Measurements from ENCODE around the gene CNOT8.
"Not testable (repeated sequence)": the region's sequence is repeated elsewhere in the genome, so short reads cannot be mapped to it uniquely, and the experiment has no call there.

The CNOT8 gene

DNA sequence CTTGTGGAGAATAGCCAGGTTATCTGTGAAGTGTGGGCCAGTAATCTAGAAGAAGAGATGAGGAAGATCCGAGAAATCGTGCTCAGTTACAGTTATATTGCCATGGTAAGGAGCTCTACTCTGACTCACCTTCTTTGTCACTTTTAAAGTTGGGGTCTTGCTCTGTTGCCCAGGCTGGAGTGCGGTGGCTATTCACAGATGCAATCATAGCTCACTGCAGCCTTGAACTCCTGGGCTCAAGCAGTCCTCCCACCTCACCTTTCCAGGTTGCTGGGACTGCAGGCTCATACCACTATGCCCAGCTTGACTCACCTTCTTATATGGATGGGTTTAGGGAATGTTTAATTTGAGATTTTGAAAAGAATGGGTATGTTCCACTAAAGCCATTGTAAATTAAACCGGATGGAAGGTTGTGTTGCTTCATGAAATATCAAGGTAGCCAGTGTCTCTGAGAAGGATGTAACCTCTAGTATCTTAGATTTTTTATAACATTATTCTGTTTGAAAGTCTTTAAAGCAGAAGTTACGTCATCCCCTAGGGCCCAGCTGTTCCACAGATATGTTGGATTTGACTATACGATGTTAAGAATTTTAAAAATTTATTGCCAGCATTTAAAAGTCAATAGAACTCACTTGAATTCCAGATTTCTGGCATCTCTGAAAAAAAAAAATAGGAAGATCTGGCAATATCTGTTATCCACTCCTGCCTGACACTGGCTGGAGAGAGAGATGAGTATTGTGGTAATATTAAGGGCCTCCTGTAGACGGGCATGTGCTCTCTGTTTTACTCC, 5.1 kb downstream of the CNOT8 start:
- DNase-seq (ENCODE audit: low read depth in 2 of 2) = no peak

GRCh38 chr5:154865466-154866184, 7.2 kb downstream of the CNOT8 start:
- DNase-seq (ENCODE audit: low read depth in 2 of 2) = no peak

GRCh38 chr5:154866841-154867240, 8.4 kb downstream of the CNOT8 start:
- no peak for DNase-seq (ENCODE audit: low read depth in 2 of 2)

GRCh38 chr5:154868702-154869101, 10.3 kb downstream of the CNOT8 start:
- no peak for DNase-seq (ENCODE audit: low read depth in 2 of 2)

GRCh38 chr5:154871734-154872133, 13.3 kb downstream of the CNOT8 start:
- no peak for DNase-seq (ENCODE audit: low read depth in 2 of 2)

GRCh38 chr5:154873791-154874331, 15.4 kb downstream of the CNOT8 start:
- no peak for DNase-seq (ENCODE audit: low read depth in 2 of 2)

DNA sequence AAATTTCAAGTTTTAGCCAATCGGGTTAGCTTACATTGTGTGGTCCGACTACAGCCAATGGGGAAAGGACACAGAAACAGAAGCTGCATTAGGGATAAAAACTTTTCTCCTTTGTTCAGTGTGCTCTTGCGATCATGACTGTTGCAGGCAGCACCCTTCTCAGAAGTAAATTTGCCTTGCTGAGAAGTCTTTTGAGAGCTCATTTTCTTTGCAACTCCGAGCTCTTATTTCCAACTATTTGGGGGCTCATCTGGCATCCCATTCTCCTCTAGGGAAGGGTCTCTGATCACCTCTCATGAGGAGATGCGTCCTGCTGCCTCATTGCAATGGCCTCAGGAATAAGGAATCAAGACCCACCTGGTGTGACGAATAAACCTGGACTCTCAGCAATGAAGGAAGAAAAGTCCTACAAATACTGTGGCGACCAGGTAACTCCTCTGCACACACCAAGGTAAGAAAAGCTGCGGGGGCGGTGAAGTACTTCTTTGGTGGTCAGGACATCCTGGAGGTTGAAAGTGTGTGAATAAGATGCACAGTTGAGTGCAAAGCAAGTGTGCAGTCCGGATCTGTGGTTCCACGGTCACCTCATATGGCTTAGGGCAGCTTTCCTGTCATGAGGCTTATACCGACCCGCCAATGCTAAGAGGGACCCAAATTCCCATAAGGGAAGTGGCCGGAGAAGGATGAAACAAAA, 20.4 kb downstream of the CNOT8 start:
- no peak for DNase-seq (ENCODE audit: low read depth in 2 of 2)

GRCh38 chr5:154881986-154882385, 23.6 kb downstream of the CNOT8 start:
- no peak for DNase-seq (ENCODE audit: low read depth in 2 of 2)

DNA sequence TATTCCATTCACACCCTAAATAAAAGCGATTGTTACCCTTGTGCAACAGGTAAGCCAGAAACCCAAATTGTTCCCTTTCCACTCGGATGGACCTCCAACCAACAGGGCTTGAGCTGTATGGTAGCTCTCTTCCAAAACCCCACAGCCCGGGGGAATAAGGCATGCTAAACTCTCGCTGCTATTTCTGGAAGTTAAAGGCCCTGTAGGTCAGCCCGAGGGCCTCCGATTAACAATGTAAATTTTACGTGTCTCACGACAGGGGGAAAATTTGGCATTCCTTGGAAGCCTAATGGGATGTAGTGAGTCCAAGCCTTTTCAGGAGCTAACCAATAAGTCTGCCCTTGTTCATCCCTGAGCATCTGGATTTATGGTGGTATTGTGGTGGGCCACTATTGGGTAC, 26.0 kb downstream of the CNOT8 start:
- DNase-seq (ENCODE audit: low read depth in 2 of 2) = no peak

- no peak for DNase-seq (ENCODE audit: low read depth in 2 of 2)
Measured at GRCh38 chr5:154885439-154885838, 27.0 kb downstream of the CNOT8 start.

DNA sequence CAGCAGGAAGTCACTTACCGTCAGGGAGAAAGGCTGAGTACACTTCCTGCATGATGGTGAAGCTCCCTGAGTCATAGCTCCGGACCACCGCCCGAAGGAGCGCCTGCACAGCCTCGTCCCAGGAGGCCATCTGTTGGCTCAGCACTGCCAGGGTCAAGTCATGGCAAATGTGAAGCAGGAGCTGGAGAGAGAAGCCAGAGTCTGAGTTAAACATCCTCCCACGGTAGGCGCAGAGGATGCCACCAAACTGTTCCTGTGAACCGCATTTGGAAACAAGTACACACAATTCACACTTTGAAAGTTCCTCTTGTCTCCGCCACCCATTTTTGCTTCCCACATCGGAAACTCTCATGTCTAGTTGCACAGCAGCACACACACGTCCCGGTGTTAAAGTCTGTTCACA, 33.9 kb downstream of the CNOT8 start:
- DNase-seq (ENCODE audit: low read depth in 2 of 2) = no peak

- DNase-seq (ENCODE audit: low read depth in 2 of 2) = no peak
Measured at GRCh38 chr5:154893381-154893780, 35.0 kb downstream of the CNOT8 start.

DNA sequence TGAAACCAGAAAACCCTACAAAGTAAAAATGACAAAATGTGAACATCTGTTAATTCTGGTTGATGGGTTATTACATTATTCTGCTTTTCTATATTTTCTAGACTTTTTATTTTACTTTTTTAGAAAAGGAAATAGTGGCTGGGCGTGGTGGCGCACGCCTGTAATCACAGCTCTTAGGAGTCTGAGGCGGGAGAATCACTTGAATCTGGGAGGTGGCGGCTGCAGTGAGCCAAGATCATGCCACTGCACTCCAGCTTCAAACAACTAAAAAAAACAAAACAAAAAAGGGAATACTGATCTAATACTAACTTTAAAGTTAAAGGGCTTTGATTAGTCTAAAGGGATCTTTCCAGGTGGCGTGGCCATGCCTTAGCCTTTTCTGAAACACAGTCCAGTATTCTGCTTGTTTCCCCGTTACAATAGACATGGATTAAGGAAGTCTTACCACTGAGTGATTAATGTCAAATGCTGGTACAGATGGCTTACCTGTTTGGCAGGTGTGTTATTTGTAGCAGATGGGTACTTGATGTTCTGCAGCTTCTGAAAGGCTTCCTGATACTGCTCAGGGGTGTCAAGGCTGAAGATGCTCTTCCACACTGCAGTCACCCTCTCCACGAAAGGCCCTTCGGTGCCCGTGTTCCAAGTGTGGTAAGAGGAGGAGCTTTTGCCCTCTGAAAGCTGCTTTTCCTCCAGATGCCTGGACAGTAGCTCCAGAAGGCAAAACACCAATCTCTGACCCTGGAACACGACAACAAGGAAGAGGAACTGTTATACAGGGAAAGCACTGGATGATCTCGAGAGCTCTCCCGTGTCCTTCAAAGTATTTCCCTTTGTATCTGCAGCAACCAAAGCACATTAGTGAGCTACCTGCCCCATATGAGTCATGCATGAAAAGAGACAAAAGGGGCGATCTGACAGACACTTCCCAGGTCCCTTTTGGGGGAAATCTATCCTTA, 37.5 kb downstream of the CNOT8 start:
- DNase-seq (ENCODE audit: low read depth in 2 of 2) = no peak

DNA sequence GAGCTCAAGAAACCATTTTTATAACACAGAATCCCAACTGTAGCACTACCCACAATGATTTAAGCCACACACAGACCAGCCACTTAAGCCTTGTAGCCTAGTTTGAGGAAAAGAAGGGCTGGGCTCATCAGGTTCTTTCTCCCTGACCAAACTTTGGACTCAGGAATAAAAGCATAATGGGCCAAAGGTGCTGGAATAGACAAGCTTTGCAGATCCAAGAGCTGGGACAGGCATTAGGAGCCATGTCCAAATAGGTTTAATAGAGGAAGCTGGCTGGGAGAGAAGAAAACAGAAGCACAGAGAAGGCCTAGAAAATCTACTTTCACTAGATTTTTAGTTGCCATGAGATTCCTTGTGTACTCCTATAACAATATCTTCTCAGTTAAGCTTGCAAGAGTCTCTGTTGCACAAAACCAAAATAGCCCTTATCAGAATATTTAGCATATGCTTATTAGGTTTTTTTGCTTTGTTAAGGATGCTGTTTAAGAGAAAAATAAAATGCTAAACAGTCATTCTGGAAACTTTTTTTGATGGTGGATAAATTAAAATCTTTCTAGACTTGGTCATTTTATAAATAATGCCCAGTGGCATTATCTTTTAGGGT, 38.2 kb downstream of the CNOT8 start:
- no peak for DNase-seq (ENCODE audit: low read depth in 2 of 2)

DNA sequence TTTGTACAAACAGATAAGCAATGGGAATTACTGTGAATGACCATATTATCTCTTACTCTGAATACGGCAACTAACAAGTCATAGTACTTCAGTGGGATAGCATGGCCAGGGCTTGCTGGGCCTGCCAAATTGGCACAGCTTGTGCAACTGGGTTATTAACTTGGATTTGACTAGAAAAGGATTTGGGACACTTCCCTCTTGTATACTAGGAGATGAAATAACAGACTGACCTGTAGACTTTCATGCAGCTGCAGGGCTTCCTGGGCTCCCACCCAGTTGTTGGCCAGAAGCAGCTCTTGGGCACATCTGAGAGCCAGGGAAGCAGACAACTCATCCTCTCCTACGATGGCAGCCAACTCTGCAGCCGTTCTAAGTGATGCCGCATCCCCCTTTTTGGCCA, 39.8 kb downstream of the CNOT8 start:
- DNase-seq (ENCODE audit: low read depth in 2 of 2) = no peak

- DNase-seq (ENCODE audit: low read depth in 2 of 2) = no peak
Measured at GRCh38 chr5:154899151-154899816, 40.9 kb downstream of the CNOT8 start.

GRCh38 chr5:154900066-154900465, 41.6 kb downstream of the CNOT8 start:
- DNase-seq (ENCODE audit: low read depth in 2 of 2) = no peak

GRCh38 chr5:154901276-154901675, 42.8 kb downstream of the CNOT8 start:
- no peak for DNase-seq (ENCODE audit: low read depth in 2 of 2)

DNA sequence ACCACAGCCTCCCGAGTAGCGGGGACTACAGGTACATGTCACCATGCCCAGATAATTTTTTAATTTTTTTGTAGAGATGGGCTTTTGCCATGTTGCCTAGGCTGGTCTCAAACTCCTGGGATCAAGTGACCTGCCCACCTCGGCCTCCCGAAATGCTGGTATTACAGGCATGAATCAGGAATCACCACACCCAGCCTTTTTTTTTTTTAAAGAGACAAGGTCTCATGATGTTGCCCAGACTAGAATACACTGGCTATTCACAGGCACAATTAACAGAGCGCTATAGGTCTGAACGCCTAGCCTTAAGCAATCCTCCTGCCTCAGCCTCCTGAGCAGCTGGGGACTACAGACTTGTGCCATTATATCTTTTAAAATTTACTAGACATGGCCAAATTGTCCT, 43.5 kb downstream of the CNOT8 start:
- no peak for DNase-seq (ENCODE audit: low read depth in 2 of 2)

- DNase-seq (ENCODE audit: low read depth in 2 of 2) = not testable (repeated sequence)
Measured at GRCh38 chr5:154905601-154906000, 47.2 kb downstream of the CNOT8 start.
